HFFc6 (cell line): Measurements from ENCODE around the gene ITM2C. TPM values are rescaled to one million over a fixed set of nuclear protein-coding genes. Genes with fewer than 3 reads are reported as not detected.

Experiments
- DNase-seq: peaks from one replicate; pipeline ENCODE4 v3.0.0-alpha.2; 2018
- H3K27ac Mint-ChIP-seq: 2 replicates; pipeline ENCODE4 v1.8.0; 2020; ENCODE audit warnings: mild to moderate bottlenecking, mixed read lengths
- H3K27me3 Mint-ChIP-seq: 2 replicates; pipeline ENCODE4 v1.8.0; 2021; ENCODE audit warnings: mild to moderate bottlenecking, moderate library complexity, mixed read lengths; ENCODE audit not compliant: insufficient read depth
- H3K36me3 Mint-ChIP-seq: 2 replicates; pipeline ENCODE4 v1.8.0; 2021; ENCODE audit warnings: low read depth, mixed read lengths
- H3K4me1 Mint-ChIP-seq: 2 replicates; pipeline ENCODE4 v1.8.0; 2020; ENCODE audit warnings: low read depth, mixed read lengths
- H3K4me3 Mint-ChIP-seq: 2 replicates; pipeline ENCODE4 v1.8.0; 2020; ENCODE audit warnings: mild to moderate bottlenecking, moderate library complexity, mixed read lengths
- H3K9me3 Mint-ChIP-seq: 2 replicates; pipeline ENCODE4 v1.8.0; 2020; ENCODE audit warnings: mild to moderate bottlenecking, mixed read lengths
- CTCF ChIP-seq: fragments of 200-600 bp; sonication (generic); IDR thresholded peaks from 2 replicates; pipeline ENCODE4 v1.5.0; 2021; ENCODE audit warnings: antibody characterized with exemption, mild to moderate bottlenecking
- total RNA-seq, 6 experiments: library from RNA; stranded (reverse); fragmentation: NEBNext Ultra II Directional; extraction: Animal tissue kit (Norgen Biotek cat#: 25700); gene quantifications; 2 replicates in 1 of 6; 3 replicates in 5 of 6; pipeline ENCODE4 v1.2.3, GENCODE V29; 2021

The ITM2C gene
- total RNA-seq, 6 experiments from 2014 or later: 28.1 to 53.8 (median 29.4) TPM

DNA sequence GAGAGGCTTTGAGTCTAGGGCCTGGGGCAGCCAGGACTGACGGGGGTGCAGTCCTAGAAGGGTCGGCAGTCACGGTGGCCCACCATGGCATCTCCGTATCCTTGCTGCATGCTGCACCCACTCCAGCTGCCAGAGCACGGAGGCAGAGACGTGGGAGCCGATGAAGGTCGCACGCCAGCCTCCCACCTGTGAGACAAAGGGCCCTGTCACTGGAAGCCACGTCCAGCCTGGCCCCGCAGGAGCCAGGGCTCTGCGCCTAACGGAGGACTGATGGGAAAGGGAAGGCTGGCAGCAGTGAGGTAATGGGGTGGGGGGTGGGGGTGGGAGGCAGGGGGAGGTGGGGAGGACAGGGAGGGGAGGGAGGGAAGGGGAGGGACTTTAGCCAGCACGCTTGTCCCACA is 21.9 kb downstream of the ITM2C start:
- H3K27ac Mint-ChIP-seq: no peak overlapping the region
- H3K27me3 Mint-ChIP-seq: peaks cover 17% of the 10 kb centered on the region
- no peak for DNase-seq
- TF ChIP-seq CTCF: no peak
- no peaks in the 10 kb centered on the region for H3K36me3 Mint-ChIP-seq
- H3K4me3 Mint-ChIP-seq: no peak overlapping the region
- no peaks in the 10 kb centered on the region for H3K4me1 Mint-ChIP-seq
- H3K9me3 Mint-ChIP-seq: no peaks in the 10 kb centered on the region

DNA sequence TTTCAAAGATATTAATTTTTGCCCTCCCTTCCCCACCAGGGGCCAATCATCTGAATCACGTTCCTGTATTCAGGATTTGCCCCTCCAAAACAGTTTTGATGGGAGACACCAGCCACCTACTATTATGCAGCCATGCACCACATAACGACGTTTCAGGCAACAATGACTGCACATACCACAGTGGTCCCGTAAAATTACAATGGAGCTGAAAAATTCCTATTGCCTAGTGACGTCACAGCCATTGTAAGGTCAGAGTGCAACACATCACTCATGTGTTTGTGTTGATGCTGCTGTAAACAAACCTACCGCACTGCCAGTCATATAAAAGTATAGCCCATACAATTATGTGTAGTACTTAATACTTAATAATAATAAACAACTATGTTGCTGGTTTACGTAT is 22.6 kb downstream of the ITM2C start:
- DNase-seq: no peak
- Mint-ChIP-seq H3K4me1 (no peaks in the 10 kb centered on the region), H3K27ac (no peak overlapping the region), H3K4me3 (no peak overlapping the region), H3K9me3 (no peaks in the 10 kb centered on the region; the same call in 1 of the 2 replicates), H3K36me3 (no peaks in the 10 kb centered on the region), H3K27me3 (peaks cover 22% of the 10 kb centered on the region)
- no peak for TF ChIP-seq CTCF

- H3K9me3 Mint-ChIP-seq: no peaks in the 10 kb centered on the region; the same call in 1 of the 2 replicates
- H3K36me3 Mint-ChIP-seq: no peaks in the 10 kb centered on the region
- no peak for TF ChIP-seq CTCF
- no peaks in the 10 kb centered on the region for H3K4me1 Mint-ChIP-seq
- H3K4me3 Mint-ChIP-seq: no peak overlapping the region
- peaks cover 28% of the 10 kb centered on the region for H3K27me3 Mint-ChIP-seq
- H3K27ac Mint-ChIP-seq: no peak overlapping the region
- no peak for DNase-seq
These were observed 24.2 kb downstream of the ITM2C start for GRCh38 chr2:230888824-230889400.

DNA sequence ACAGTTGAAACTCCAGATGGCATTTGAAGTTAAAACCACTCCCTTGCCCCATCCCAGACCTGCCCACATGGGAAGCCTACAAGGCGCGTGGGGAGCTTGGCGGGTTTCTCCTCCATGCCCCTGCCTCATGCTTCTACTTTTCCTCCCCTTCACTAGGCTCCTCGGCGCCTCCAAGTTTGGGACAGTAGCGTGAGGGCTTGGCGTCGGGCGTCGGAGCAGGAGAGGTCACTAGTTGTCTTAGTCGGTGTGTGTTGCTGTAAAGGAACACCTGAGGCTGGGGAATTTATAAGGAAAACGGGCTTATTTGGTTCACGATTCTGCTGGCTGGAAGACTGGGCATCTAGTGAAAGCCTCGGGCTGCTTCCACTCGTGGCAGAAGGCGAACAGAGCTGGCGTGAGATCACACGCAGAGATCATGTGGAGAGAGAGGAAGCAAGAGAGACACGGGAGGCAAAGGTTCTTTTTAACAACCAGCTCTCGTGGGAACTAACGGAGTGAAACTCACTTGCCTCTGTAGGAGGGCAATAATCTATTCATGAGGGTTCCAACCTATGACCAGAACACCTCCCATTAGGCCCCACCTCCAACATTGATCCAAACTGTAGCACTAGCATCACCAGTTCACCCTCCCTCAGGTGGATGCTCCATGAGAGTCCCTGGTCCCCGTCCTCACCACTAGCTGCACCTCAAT is 25.3 kb downstream of the ITM2C start:
- Mint-ChIP-seq H3K27ac (no peak overlapping the region), H3K36me3 (no peaks in the 10 kb centered on the region), H3K9me3 (no peaks in the 10 kb centered on the region; the same call in 1 of the 2 replicates), H3K27me3 (peaks cover 33% of the 10 kb centered on the region), H3K4me3 (no peak overlapping the region), H3K4me1 (no peaks in the 10 kb centered on the region)
- no peak for DNase-seq
- TF ChIP-seq CTCF: no peak

- no peak overlapping the region for H3K4me3 Mint-ChIP-seq
- no peak overlapping the region for H3K27ac Mint-ChIP-seq
These were observed 25.9 kb downstream of the ITM2C start for GRCh38 chr2:230890646-230891045.

More at GRCh38 chr2:230890646-230891045, 25.9 kb downstream of the ITM2C start:
- DNase-seq: no peak
- no peaks in the 10 kb centered on the region; the same call in 1 of the 2 replicates for H3K9me3 Mint-ChIP-seq
- peaks cover 33% of the 10 kb centered on the region for H3K27me3 Mint-ChIP-seq
- H3K36me3 Mint-ChIP-seq: no peaks in the 10 kb centered on the region
- no peaks in the 10 kb centered on the region for H3K4me1 Mint-ChIP-seq
- no peak for TF ChIP-seq CTCF
